Liver (tissue), 9 donors: ENCODE data around the gene CHST13. TPM values are rescaled to one million over a fixed set of nuclear protein-coding genes. Genes with fewer than 3 reads are reported as not detected.

Experiments used
- DNase-seq: peaks from one replicate; pipeline ENCODE4 v3.0.0-alpha.2; 2017; ENCODE audit warnings: low spot score
- H3K27ac ChIP-seq, 2 donors: one replicate each; pipeline ENCODE4 v1.7.0; 2013; ENCODE audit warnings: inconsistent platforms in 2 of 2, low read length in 2 of 2, control low read depth in 1 of 2, low read depth in 1 of 2, mild to moderate bottlenecking in 1 of 2
- H3K27me3 ChIP-seq, 4 donors: one replicate each; pipeline versions ENCODE4 v1.6.1 to v1.7.0; 2013; ENCODE audit warnings: low read length in 3 of 4, inconsistent platforms in 1 of 4, mild to moderate bottlenecking in 1 of 4, moderate library complexity in 1 of 4; ENCODE audit not compliant: control insufficient read depth in 4 of 4, insufficient read depth in 4 of 4
- H3K36me3 ChIP-seq, 4 donors: one replicate each; pipeline versions ENCODE4 v1.6.1 to v1.7.0; 2013; ENCODE audit warnings: low read length in 3 of 4, mild to moderate bottlenecking in 3 of 4, low read depth in 1 of 4, moderate library complexity in 1 of 4; ENCODE audit not compliant: control insufficient read depth in 4 of 4, insufficient read depth in 3 of 4
- H3K4me1 ChIP-seq, 4 donors: one replicate each; pipeline versions ENCODE4 v1.6.1 to v1.7.0; 2013; ENCODE audit warnings: low read length in 3 of 4, mild to moderate bottlenecking in 3 of 4, moderate library complexity in 1 of 4; ENCODE audit not compliant: control insufficient read depth in 4 of 4, insufficient read depth in 4 of 4
- H3K4me3 ChIP-seq, 3 donors: one replicate each; pipeline versions ENCODE4 v1.6.1 to v1.7.0; 2013; ENCODE audit warnings: low read length in 3 of 3, control low read depth in 1 of 3, low read depth in 1 of 3, mild to moderate bottlenecking in 1 of 3
- H3K9ac ChIP-seq, 2 donors: one replicate each; pipeline ENCODE4 v1.7.0; 2013; ENCODE audit warnings: low read length in 2 of 2, mild to moderate bottlenecking in 2 of 2, moderate library complexity in 2 of 2, control low read depth in 1 of 2, low read depth in 1 of 2
- H3K9me3 ChIP-seq, 4 donors: one replicate each; pipeline versions ENCODE4 v1.6.1 to v1.7.0; 2013; ENCODE audit warnings: low read length in 3 of 4; ENCODE audit not compliant: control insufficient read depth in 4 of 4
- ATF3 ChIP-seq: IDR thresholded peaks from 2 replicates; pipeline ENCODE4 v1.6.1; 2016; ENCODE audit warnings: antibody characterized with exemption
- CTCF ChIP-seq: fragments of 150-350 bp; IDR thresholded peaks from 2 replicates; pipeline ENCODE4 v1.5.1; 2017; ENCODE audit warnings: improper control_type of control experiment, low read depth, low read length; ENCODE audit not compliant: missing input control
- EGR1 ChIP-seq, 2 donors: IDR thresholded peaks; 2 replicates each; pipeline ENCODE4 v1.6.1; 2016 to 2018; ENCODE audit warnings: antibody characterized with exemption in 2 of 2, low read depth in 2 of 2
- FOXA1 ChIP-seq: IDR thresholded peaks from 2 replicates; pipeline ENCODE4 v1.6.1; 2016; ENCODE audit warnings: antibody characterized with exemption
- FOXA2 ChIP-seq: IDR thresholded peaks from 2 replicates; pipeline ENCODE4 v1.6.1; 2016; ENCODE audit warnings: antibody characterized with exemption
- GABPA ChIP-seq, 2 donors: IDR thresholded peaks in 1 of 2; conservative IDR thresholded peaks in 1 of 2; 2 replicates each; pipeline ENCODE4 v1.6.1; 2016; ENCODE audit warnings: antibody characterized with exemption in 2 of 2, mild to moderate bottlenecking in 1 of 2, moderate library complexity in 1 of 2
- HNF4A ChIP-seq, 2 donors: conservative IDR thresholded peaks; 2 replicates each; pipeline ENCODE4 v1.6.1; 2016; ENCODE audit warnings: antibody characterized with exemption in 2 of 2, mild to moderate bottlenecking in 2 of 2
- JUND ChIP-seq, 2 donors: IDR thresholded peaks; 2 replicates each; pipeline ENCODE4 v1.6.1; 2016; ENCODE audit warnings: antibody characterized with exemption in 2 of 2
- MAX ChIP-seq: IDR thresholded peaks from 2 replicates; pipeline ENCODE4 v1.6.1; 2016; ENCODE audit warnings: antibody characterized with exemption
- NR2F2 ChIP-seq: IDR thresholded peaks from 2 replicates; pipeline ENCODE4 v1.6.1; 2016; ENCODE audit warnings: antibody characterized with exemption
- RAD21 ChIP-seq, 2 donors: IDR thresholded peaks; 2 replicates each; pipeline ENCODE4 v1.6.1; 2016; ENCODE audit warnings: antibody characterized with exemption in 2 of 2, mild to moderate bottlenecking in 2 of 2
- REST ChIP-seq: IDR thresholded peaks from 2 replicates; pipeline ENCODE4 v1.6.1; 2016; ENCODE audit warnings: antibody characterized with exemption, mild to moderate bottlenecking
- RXRA ChIP-seq, 2 donors: IDR thresholded peaks; 2 replicates each; pipeline ENCODE4 v1.6.1; 2017 to 2018; ENCODE audit warnings: antibody characterized with exemption in 2 of 2, mild to moderate bottlenecking in 1 of 2
- SP1 ChIP-seq: IDR thresholded peaks from 2 replicates; pipeline ENCODE4 v1.6.1; 2018; ENCODE audit warnings: antibody characterized with exemption, mild to moderate bottlenecking
- TAF1 ChIP-seq: conservative IDR thresholded peaks from 2 replicates; pipeline ENCODE4 v1.6.1; 2016; ENCODE audit warnings: antibody characterized with exemption, mild to moderate bottlenecking
- YY1 ChIP-seq: IDR thresholded peaks from 2 replicates; pipeline ENCODE4 v1.6.1; 2016; ENCODE audit warnings: antibody characterized with exemption, mild to moderate bottlenecking
- WGBS: extraction: QIAGEN DNeasy Blood & Tissue Kit; methylation state at CpG from one replicate; pipeline ENCODE4 v1.1.7; 2013; 5-methylcytosine and 5-hydroxymethylcytosine counted together
- polyA plus RNA-seq, 2 donors: library from polyadenylated mRNA; stranded (reverse) in 1 of 2; unstranded in 1 of 2; fragments of 200-250 nt in 1 of 2; fragments of >200 nt in 1 of 2; fragmentation: Nextera tagmentation in 1 of 2; extraction: Ambion mirVana in 1 of 2; gene quantifications; one replicate each; pipeline versions ENCODE4 v1.2.1 to v1.2.3, GENCODE V29; 2013 to 2015
- total RNA-seq, 2 donors: library from RNA; depleted of rRNA; stranded (reverse); fragments of >200 nt; gene quantifications; one replicate each; pipeline ENCODE4 v1.2.3, GENCODE V29; 2014
- donor health status: healthy.
- donor health status: healthy.
- donor health status: healthy.
- donor health status: healthy.
- donor health status: healthy.

The CHST13 gene
- total and polyA plus RNA-seq, 4 donors = 19.7 to 39.1 (median 25.2) TPM

- peaks cover 0 to 65% (median 31%) of the 10 kb centered on the region in 4 donors for H3K36me3 ChIP-seq
- H3K27ac ChIP-seq = no peak overlapping the region
- H3K27me3 ChIP-seq = no peaks in the 10 kb centered on the region
- 57% methylated on average over 7 of the region's 7 CpGs for whole genome bisulfite sequencing
- no peak overlapping the region for H3K9ac ChIP-seq
- DNase-seq = no peak
- TF ChIP-seq FOXA1 (no peak), RXRA (IDR thresholded peaks at IDR 0.05) (peak in 1 of 2 donors; percentile 34), RAD21 (IDR thresholded peaks at IDR 0.05) (no peak), JUND (IDR thresholded peaks at IDR 0.05) (no peak), FOXA2 (no peak), HNF4A (conservative IDR thresholded peaks at IDR 0.05) (peak in 1 of 2 donors; percentile 36), SP1 (peak; percentile 56), YY1 (no peak), ATF3 (no peak)
- H3K4me1 ChIP-seq = peaks cover 0 to 8% (median 0%) of the 10 kb centered on the region in 4 donors
- no peaks in the 10 kb centered on the region for H3K9me3 ChIP-seq
- no peak overlapping the region for H3K4me3 ChIP-seq
Measured at GRCh38 chr3:126501736-126502135, 22.2 kb upstream of the CHST13 start.

- H3K4me3 ChIP-seq = no peak overlapping the region
- TF ChIP-seq FOXA2 (no peak), HNF4A (conservative IDR thresholded peaks at IDR 0.05) (no peak), ATF3 (no peak), SP1 (no peak), TAF1 (no peak), YY1 (no peak), REST (no peak), RXRA (IDR thresholded peaks at IDR 0.05) (no peak), NR2F2 (no peak), CTCF (no peak), EGR1 (IDR thresholded peaks at IDR 0.05; ENCODE audit: low read depth in 2 of 2) (no peak), MAX (no peak), GABPA (IDR thresholded peaks at IDR 0.05 in 1 of 2, conservative IDR thresholded peaks at IDR 0.05 in 1 of 2) (no peak), FOXA1 (no peak)
- 95% methylated on average over 1 of the region's 1 CpG for WGBS
Measured at GRCh38 chr3:126502656-126503055, 21.3 kb upstream of the CHST13 start.

More at GRCh38 chr3:126502656-126503055, 21.3 kb upstream of the CHST13 start:
- Histone ChIP-seq H3K27me3 (no peaks in the 10 kb centered on the region), H3K36me3 (peaks cover 0 to 59% (median 33%) of the 10 kb centered on the region in 4 donors), H3K27ac (no peak overlapping the region), H3K9me3 (no peaks in the 10 kb centered on the region), H3K4me1 (peaks cover 0 to 8% (median 0%) of the 10 kb centered on the region in 4 donors), H3K9ac (no peak overlapping the region)
- no peak for DNase-seq
